Neural cell (in vitro differentiated cells): ENCODE results near the gene PIK3C2G. TPM values are rescaled to one million over a fixed set of nuclear protein-coding genes. Genes with fewer than 3 reads are reported as not detected.

Source experiments
- H2AFZ ChIP-seq: fragments of 200-600, 300-800 bp; sonication (generic), shearing (Covaris generic); 2 replicates; pipeline ENCODE4 v1.6.0; 2014; ENCODE audit warnings: low read depth, mild to moderate bottlenecking, antibody characterized with exemption, low read length, moderate library complexity
- H3F3A ChIP-seq: fragments of 200-600 bp; shearing (Covaris generic); 2 replicates; pipeline ENCODE4 v1.6.1; 2016; ENCODE audit warnings: mild to moderate bottlenecking, moderate library complexity, mixed read lengths, antibody characterized with exemption, low read length; ENCODE audit not compliant: insufficient read depth, poor library complexity, severe bottlenecking
- H3K27ac ChIP-seq: fragments of 200-600, 300-800 bp; sonication (generic), shearing (Covaris generic); 2 replicates; pipeline ENCODE4 v1.5.1; 2014; ENCODE audit warnings: mild to moderate bottlenecking, low read length, moderate library complexity
- H3K27me3 ChIP-seq: fragments of 300-800, 200-600 bp; sonication (generic), shearing (Covaris generic); 2 replicates; pipeline ENCODE4 v1.6.0; 2014; ENCODE audit warnings: mild to moderate bottlenecking, low read depth, low read length, moderate library complexity; ENCODE audit not compliant: insufficient read depth
- H3K36me3 ChIP-seq: fragments of 300-800, 200-600 bp; sonication (generic), shearing (Covaris generic); 2 replicates; pipeline ENCODE4 v1.5.1; 2014; ENCODE audit warnings: mild to moderate bottlenecking, antibody characterized with exemption, low read length, moderate library complexity; ENCODE audit not compliant: insufficient read depth
- H3K4me2 ChIP-seq: fragments of 300-800, 200-600 bp; sonication (generic), shearing (Covaris generic); 2 replicates; pipeline ENCODE4 v1.6.0; 2014; ENCODE audit warnings: mild to moderate bottlenecking, low read length
- H3K4me3 ChIP-seq: fragments of 300-800, 200-600 bp; sonication (generic), shearing (Covaris generic); 2 replicates; pipeline ENCODE4 v1.5.1; 2014; ENCODE audit warnings: mild to moderate bottlenecking, low read length, moderate library complexity
- H3K79me2 ChIP-seq: fragments of 200-600 bp; shearing (Covaris generic); replicated peaks from 2 replicates; pipeline ENCODE4 v1.6.0; 2014; ENCODE audit warnings: mild to moderate bottlenecking, low read length, moderate library complexity; ENCODE audit not compliant: insufficient read depth
- H3K9ac ChIP-seq: fragments of 300-800, 200-600 bp; sonication (generic), shearing (Covaris generic); 2 replicates; pipeline ENCODE4 v1.6.1; 2016; ENCODE audit warnings: mild to moderate bottlenecking, low read length, mixed read lengths
- H3K9me2 ChIP-seq: fragments of 200-600 bp; shearing (Covaris generic); 2 replicates; pipeline ENCODE4 v1.6.1; 2016; ENCODE audit warnings: mild to moderate bottlenecking, low read length, mixed read lengths; ENCODE audit not compliant: insufficient read depth
- H3K9me3 ChIP-seq: fragments of 200-600, 300-800 bp; sonication (generic), shearing (Covaris generic); 2 replicates; pipeline ENCODE4 v1.6.1; 2016; ENCODE audit warnings: mild to moderate bottlenecking, mixed run types, low read length, moderate library complexity, mixed read lengths
- H4K20me1 ChIP-seq: fragments of 200-600 bp; shearing (Covaris generic); 2 replicates; pipeline ENCODE4 v1.6.1; 2016; ENCODE audit warnings: mild to moderate bottlenecking, mixed run types; ENCODE audit not compliant: insufficient read depth
- CTCF ChIP-seq: fragments of 450-650 bp; IDR thresholded peaks from 2 replicates; pipeline ENCODE4 v1.5.1; 2014; ENCODE audit warnings: antibody characterized with exemption, mild to moderate bottlenecking, moderate library complexity; ENCODE audit not compliant: poor library complexity, severe bottlenecking
- EP300 ChIP-seq: fragments of 450-650 bp; conservative IDR thresholded peaks from 2 replicates; pipeline ENCODE4 v1.6.1; 2014; ENCODE audit warnings: antibody characterized with exemption, mild to moderate bottlenecking, moderate library complexity; ENCODE audit not compliant: poor library complexity, severe bottlenecking
- EZH2 ChIP-seq: fragments of 200-600, 300-800 bp; shearing (Covaris generic), sonication (generic); IDR thresholded peaks from 2 replicates; pipeline ENCODE4 v1.6.1; 2014; ENCODE audit warnings: antibody characterized with exemption, low read length, borderline replicate concordance, mild to moderate bottlenecking; ENCODE audit not compliant: insufficient read depth, poor library complexity, severe bottlenecking
- MXI1 ChIP-seq: fragments of 450-650 bp; conservative IDR thresholded peaks from 2 replicates; pipeline ENCODE4 v1.6.1; 2014; ENCODE audit warnings: antibody characterized with exemption, mild to moderate bottlenecking; ENCODE audit not compliant: poor library complexity, severe bottlenecking
- POLR2AphosphoS5 ChIP-seq: IDR thresholded peaks from 2 replicates; pipeline ENCODE4 v1.6.1; 2012
- RAD21 ChIP-seq: fragments of 450-650 bp; conservative IDR thresholded peaks from 2 replicates; pipeline ENCODE4 v1.6.1; 2014; ENCODE audit warnings: antibody characterized with exemption, mild to moderate bottlenecking, moderate library complexity
- REST ChIP-seq: IDR thresholded peaks from 2 replicates; pipeline ENCODE4 v1.6.1; 2012; ENCODE audit warnings: borderline replicate concordance
- SMC3 ChIP-seq: fragments of 450-650 bp; conservative IDR thresholded peaks from 2 replicates; pipeline ENCODE4 v1.6.1; 2014; ENCODE audit warnings: antibody characterized with exemption, mild to moderate bottlenecking, moderate library complexity; ENCODE audit not compliant: poor library complexity
- TAF1 ChIP-seq: IDR thresholded peaks from 2 replicates; pipeline ENCODE4 v1.6.1; 2012; ENCODE audit warnings: low read depth
- polyA plus RNA-seq: library from polyadenylated mRNA; depleted of rRNA; stranded (reverse); fragments of >200 nt; gene quantifications from 2 replicates; pipeline ENCODE4 v1.2.3, GENCODE V29; 2014

PIK3C2G gene
- polyA plus RNA-seq, 1 donor from 2014 or later = not detected

GRCh38 chr12:18221726-18222125, 39.6 kb upstream of the PIK3C2G start:
- Histone ChIP-seq H3K27me3 (no peaks in the 10 kb centered on the region), H3K36me3 (no peaks in the 10 kb centered on the region), H3K9ac (no peak overlapping the region), H4K20me1 (no peaks in the 10 kb centered on the region), H3K4me3 (no peak overlapping the region), H3K27ac (no peak overlapping the region), H3K4me2 (no peak overlapping the region), H3K9me3 (no peaks in the 10 kb centered on the region), H3F3A (no peaks in the 10 kb centered on the region), H3K9me2 (no peaks in the 10 kb centered on the region), H2AFZ (no peak overlapping the region), H3K79me2 (no peaks in the 10 kb centered on the region)
- TF ChIP-seq CTCF = no peak
- TF ChIP-seq EP300 = no peak
- TF ChIP-seq REST = no peak
- no peak for TF ChIP-seq EZH2
- no peak for TF ChIP-seq SMC3
- TF ChIP-seq MXI1 = no peak
- TF ChIP-seq POLR2AphosphoS5 = no peak
- no peak for TF ChIP-seq RAD21
- no peak for TF ChIP-seq TAF1

GRCh38 chr12:18222699-18223098, 38.6 kb upstream of the PIK3C2G start:
- no peak overlapping the region for H3K27ac ChIP-seq
- H3K36me3 ChIP-seq = no peaks in the 10 kb centered on the region
- H3K4me3 ChIP-seq = no peak overlapping the region
- no peaks in the 10 kb centered on the region for H3K79me2 ChIP-seq
- no peaks in the 10 kb centered on the region for H4K20me1 ChIP-seq
- no peaks in the 10 kb centered on the region for H3K9me3 ChIP-seq
- no peak overlapping the region for H2AFZ ChIP-seq
- TF ChIP-seq CTCF (no peak), MXI1 (no peak), SMC3 (no peak), EP300 (no peak), EZH2 (no peak), TAF1 (no peak), REST (no peak), POLR2AphosphoS5 (no peak), RAD21 (no peak)
- H3K27me3 ChIP-seq = no peaks in the 10 kb centered on the region
- no peak overlapping the region for H3K9ac ChIP-seq
- H3K9me2 ChIP-seq = no peaks in the 10 kb centered on the region
- H3K4me2 ChIP-seq = no peak overlapping the region
- no peaks in the 10 kb centered on the region for H3F3A ChIP-seq
